GM12873 (cell line): ENCODE results near the gene ZMYND8.

ENCODE experiments used
- CTCF ChIP-seq: IDR thresholded peaks from 2 replicates; pipeline ENCODE4 v1.5.1; 2012; ENCODE audit warnings: low read depth, mild to moderate bottlenecking, moderate library complexity, low read length, control low read depth; ENCODE audit not compliant: insufficient read depth; ENCODE audit errors: missing control alignments

ZMYND8 gene

GRCh38 chr20:47173596-47174216, 182.8 kb downstream of the ZMYND8 start:
- peak; percentile 6 for TF ChIP-seq CTCF

- no peak for TF ChIP-seq CTCF
Observed at GRCh38 chr20:47172579-47172978, 183.9 kb downstream of the ZMYND8 start.

GRCh38 chr20:47167846-47168245, 188.7 kb downstream of the ZMYND8 start:
- TF ChIP-seq CTCF: no peak

GRCh38 chr20:47165376-47165865, 191.1 kb downstream of the ZMYND8 start:
- no peak for TF ChIP-seq CTCF

GRCh38 chr20:47164140-47164539, 192.4 kb downstream of the ZMYND8 start:
- no peak for TF ChIP-seq CTCF

GRCh38 chr20:47161411-47161810, 195.1 kb downstream of the ZMYND8 start:
- TF ChIP-seq CTCF: no peak

GRCh38 chr20:47160992-47161391, 195.5 kb downstream of the ZMYND8 start:
- no peak for TF ChIP-seq CTCF
